Stimulated activated CD4-positive, alpha-beta T cell treated with anti-CD3 and anti-CD28 coated beads, Interleukin-4, amount 100 ng/mL, for 24 hours (primary cell): Measurements from ENCODE around the gene UBL3.
A peak's percentile ranks its signal among the peaks of the same experiment; 100 is the strongest.

Experiments used
- DNase-seq: peaks from one replicate; pipeline ENCODE4 v3.0.0-alpha.2; 2020

UBL3 gene

GRCh38 chr13:29805994-29806979, 44.1 kb downstream of the UBL3 start:
- no peak for DNase-seq

DNA sequence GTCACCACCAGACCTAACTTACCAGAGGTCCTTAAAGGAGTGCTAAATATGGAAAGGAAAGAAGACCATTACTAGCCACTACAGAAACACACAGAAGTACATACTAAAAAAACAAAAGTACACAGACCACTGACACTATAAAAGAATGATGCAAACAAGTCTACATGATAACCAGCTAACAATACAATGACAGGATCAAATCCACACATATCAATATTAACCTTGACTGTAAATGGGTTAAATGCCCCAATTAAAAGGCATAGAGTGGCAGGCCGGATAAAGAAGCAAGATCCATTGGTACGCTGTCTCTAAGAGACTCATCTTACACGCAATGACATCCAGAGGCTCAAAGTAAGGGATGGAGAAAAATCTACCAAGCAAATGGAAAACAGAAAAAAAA, 47.2 kb downstream of the UBL3 start:
- DNase-seq = no peak

- no peak for DNase-seq
Observed at GRCh38 chr13:29802621-29803020, 47.8 kb downstream of the UBL3 start.

DNA sequence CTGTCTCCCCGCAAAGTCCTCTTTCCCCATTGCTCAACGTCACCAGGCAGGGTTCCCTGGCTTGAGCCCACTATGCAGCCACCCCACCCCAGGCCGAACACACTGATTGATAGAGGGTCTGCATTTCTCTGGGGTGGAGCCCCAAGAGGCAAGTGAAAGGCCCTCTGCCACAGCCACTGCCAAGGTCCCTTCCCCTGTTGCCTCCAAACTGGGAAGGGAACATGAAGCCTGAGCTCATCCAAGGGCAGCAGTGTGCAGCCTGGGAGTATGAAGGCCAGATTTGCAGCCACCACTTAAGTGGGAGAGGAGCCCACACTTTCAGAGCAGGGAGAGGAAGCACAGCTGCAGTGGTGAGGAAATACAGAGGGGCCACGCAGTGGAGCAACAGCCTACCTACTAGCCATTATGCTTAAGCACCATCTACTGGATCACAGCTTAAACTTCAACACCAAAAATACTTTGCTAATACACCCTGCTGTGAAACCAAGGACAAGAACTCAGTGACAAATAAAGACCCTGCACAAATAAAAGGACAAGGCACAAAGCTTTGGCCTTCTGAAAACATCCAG, 48.6 kb downstream of the UBL3 start:
- no peak for DNase-seq

DNA sequence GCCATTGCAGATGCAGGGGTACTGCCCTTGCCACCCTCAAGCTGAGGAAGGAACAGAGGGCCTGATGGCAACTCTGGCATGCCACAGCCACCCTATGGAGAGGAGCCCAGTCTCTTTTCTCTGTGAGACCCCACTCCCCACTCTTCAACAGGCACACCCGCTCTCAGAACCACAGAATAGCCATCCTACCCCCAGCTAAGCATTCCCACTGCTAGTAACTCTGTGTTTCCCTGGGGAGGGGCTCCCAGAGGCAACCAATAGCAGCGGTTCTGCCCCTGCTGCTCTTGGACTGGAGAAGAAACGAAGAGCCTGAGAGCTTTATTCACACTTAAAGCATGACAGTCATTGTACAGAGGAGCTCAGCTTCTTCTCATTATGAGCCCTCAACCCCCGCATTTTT, 49.3 kb downstream of the UBL3 start:
- DNase-seq = no peak

DNA sequence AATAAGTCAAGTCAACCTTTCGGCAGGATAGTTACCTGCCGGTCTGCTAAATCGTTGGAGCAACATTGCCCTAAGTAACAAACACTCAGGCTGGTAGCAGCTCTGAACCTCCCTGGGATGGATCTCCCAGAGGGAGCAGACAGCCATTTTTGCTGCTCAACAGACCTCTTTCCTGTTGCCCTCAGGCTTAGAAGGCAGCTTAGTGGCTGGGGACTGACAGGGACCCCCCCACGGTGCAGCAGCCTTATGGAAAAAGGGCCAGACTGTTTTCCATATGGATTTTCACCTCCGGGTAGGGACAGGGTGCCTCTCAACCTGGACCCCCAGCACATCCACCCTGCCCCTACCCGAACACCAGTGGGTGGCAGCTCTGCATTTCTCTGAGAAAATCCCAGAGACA, 49.7 kb downstream of the UBL3 start:
- no peak for DNase-seq

DNA sequence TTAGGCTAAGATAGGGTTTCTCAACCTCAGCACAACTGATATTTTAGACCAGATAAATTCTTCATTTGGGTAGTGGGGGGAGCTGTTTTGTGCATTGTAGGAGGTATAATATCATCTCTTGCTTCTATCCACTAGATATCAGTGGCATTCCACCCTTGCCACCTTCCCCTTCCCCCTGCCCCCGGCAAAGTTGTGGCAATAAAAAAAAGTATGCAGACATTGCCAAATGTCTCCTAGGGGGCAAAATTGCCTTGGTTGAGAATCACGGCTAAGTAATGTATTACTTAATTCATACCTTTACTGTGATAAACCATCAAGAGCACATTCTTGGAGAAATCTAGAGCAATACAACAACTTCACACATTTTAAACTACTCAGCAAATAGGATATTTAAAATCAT, 51.4 kb downstream of the UBL3 start:
- DNase-seq = no peak

- DNase-seq = no peak
Observed at GRCh38 chr13:29791997-29792780, 58.2 kb downstream of the UBL3 start.

GRCh38 chr13:29791508-29791907, 58.9 kb downstream of the UBL3 start:
- DNase-seq = no peak

DNA sequence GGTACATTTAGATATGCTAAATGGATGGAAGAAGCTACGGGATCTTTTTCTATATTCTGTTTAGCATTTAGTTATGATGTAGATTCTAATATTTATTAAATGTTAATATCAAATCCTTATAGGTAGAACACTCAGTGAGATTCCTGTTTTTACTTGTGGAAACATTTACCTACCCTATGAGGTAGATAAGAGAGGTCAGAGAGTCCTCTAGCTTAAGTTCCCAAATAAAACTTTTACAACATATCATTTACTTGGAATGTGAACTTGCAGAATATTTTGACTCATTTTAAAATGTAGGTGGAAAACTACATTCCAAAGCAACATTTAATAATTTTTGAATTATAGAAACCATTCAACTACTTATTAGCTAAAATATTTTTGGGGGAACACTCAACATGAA, 63.7 kb downstream of the UBL3 start:
- DNase-seq = no peak

DNA sequence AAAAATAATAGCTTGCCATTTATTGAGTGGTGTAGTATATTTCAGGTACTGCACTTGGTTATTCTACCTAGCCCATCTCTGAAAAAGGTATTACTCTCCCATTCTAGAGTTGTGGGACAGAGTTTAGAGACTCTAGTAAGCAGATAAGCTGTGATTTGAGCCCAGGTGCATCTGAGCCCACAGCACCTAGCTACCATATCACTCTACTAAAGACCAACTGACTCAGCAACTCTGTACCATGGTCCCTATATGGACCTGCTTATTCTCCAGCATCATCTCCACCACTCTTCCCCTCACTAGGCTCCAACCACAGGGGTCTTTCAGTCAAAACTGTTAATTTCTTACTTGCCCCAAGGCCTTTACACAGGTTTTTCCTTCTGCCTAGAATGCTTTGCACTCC, 64.4 kb downstream of the UBL3 start:
- no peak for DNase-seq

DNA sequence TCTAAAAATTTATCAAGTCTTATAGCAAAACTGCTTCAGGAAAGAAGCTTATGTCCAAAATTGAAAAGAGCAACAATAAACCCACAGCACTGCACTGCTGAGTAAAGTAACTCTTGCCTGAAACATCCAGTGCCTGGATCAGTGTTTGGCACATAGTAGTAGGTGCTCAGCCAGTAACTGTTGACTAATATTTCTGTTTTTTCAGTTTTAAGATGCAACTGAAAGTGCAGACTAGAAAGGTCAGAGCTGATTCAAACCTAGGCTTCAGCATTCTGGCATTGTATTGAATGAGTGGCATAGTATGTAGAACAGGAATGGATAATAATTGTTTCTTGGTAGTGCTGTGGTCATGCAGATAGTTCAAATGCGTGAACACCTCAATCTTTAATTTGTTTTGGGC, 67.6 kb downstream of the UBL3 start:
- no peak for DNase-seq

DNA sequence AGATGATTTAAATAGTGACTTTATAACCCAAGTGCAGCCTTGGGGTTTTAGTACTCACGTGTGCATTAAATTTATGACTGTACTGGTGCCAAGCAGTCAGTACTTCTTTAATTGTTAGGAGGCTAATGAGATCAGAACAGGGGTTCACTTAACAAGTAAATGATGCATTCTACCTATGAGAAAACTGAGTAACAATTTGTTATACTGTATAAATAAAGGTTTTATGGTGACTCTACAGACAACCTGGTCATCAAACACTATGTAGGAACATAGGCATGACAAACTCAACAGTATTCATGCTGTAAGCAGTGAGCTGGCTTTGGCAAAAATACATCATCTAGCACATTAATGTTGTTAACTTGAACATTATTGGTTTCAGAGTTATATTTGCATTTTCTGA, 75.6 kb downstream of the UBL3 start:
- no peak for DNase-seq

DNA sequence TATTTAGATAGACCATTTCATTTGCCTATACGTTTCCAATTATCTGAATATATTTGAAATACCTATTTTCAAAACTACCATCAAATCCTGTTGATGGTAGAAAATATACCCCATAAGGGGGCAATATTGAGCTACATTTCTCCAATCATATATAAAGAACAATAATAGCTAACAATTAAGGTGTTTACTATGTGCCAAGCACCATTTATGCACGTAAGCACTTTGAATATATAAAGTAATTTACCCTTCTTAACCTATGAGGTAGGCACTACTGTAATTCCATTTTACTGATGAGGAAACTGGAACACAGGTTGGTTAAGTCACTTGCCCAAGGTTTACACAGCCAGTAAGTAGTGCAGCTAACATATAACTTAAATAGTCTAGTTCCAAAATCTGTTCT, 79.2 kb downstream of the UBL3 start:
- DNase-seq = no peak

- DNase-seq = no peak
Observed at GRCh38 chr13:29767006-29767405, 83.4 kb downstream of the UBL3 start.

DNA sequence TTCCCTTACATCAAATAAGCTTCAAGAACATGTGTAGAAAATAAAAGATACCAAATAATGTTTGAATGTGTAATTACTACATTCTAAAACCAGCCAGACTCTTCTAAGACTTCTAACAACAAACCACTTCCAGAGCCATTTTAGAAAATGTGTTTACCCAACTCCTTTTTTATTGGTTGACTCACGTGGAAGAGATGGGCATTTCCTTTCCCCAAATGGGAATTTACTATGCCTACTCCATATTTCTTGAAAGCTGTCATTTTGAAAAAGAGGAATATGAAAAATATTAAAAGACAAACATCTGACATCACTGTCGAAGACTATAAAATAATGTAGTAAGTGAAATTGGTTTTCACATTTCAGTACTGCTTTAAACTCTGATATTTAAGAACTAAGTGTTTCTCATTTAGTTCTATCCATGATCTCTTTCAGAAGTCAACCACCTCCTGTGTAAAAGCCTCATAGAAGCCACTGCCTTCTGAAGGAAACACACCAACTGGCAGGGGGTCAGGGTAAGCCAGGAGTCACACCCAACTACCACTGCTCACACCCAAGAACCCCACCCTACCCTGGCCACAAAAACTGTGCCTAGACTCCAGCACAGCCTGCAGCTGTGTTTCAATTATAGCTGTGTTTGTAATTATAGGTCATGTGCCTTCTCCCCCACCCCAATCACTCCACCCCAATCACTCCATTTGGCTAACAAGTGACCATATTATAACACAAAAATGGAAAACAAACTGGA, 86.8 kb downstream of the UBL3 start:
- no peak for DNase-seq

DNA sequence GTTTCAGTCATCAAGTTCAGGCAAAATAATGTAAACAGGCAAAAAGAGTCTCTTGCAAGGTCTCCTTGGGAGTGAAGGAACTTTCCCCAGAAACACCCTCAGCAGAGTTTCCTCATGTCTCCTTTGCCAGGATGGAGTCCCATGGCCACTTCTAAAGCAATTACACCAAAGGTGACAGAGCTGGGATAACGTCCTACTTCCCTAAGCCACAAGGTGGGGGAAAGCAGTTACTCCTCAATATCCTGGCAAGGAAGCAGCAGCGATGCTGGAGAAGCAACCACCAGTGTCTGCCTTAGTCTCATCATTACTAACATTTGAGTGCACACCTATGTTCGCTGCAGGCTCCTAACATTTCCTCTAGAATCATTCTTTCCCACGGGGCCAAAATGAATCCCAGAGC, 88.6 kb downstream of the UBL3 start:
- DNase-seq = no peak

- no peak for DNase-seq
Observed at GRCh38 chr13:29761160-29761559, 89.3 kb downstream of the UBL3 start.

- DNase-seq = no peak
Observed at GRCh38 chr13:29760544-29760943, 89.9 kb downstream of the UBL3 start.

DNA sequence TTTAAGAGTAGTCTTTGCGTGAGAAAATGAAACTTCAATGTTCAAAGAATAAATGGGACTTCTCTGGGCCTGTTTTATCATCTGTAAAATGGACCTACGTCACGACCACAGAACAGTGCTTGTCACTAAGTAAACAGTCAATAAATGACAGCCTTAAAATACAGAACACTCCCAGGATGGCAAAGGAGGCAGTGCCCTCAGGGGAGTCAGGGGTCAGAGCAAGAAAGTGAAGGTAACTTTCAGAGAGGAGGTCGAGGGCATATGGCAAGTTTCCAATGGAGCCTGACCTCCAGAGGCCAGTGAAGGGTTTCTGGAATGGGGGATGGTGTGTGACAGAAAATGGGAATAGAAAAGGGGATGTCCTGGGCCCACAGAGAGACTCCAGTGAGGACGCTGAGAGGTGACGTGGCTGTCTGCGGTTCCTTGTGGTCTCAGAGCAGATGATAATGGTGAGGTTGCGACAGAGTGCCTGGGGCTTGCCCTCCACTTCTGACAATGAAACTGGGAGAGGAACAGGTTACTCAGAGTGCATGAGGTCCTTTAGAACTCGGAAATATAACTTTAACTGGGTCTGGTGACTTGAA, 91.8 kb downstream of the UBL3 start:
- DNase-seq = peak; percentile 70

GRCh38 chr13:29756506-29756905, 93.9 kb downstream of the UBL3 start:
- DNase-seq = no peak

- peak; percentile 29 for DNase-seq
Observed at GRCh38 chr13:29754473-29754806, 96.0 kb downstream of the UBL3 start.
